GM10266 (cell line): ENCODE measurements around the gene STPG2.
"Not testable (repeated sequence)": the region's sequence is repeated elsewhere in the genome, so short reads cannot be mapped to it uniquely, and the experiment has no call there.

Experiments
- DNase-seq: peaks from one replicate; pipeline ENCODE4 v3.0.0; 2012; ENCODE audit errors: extremely low spot score
- TF ChIP-seq, protein P1 (sequence below): IDR thresholded peaks from 2 replicates; pipeline ENCODE4 v1.5.1; 2012; ENCODE audit warnings: mild to moderate bottlenecking, low read depth; ENCODE audit not compliant: control insufficient read depth, insufficient read depth; ENCODE audit errors: missing control alignments

STPG2 gene

DNA sequence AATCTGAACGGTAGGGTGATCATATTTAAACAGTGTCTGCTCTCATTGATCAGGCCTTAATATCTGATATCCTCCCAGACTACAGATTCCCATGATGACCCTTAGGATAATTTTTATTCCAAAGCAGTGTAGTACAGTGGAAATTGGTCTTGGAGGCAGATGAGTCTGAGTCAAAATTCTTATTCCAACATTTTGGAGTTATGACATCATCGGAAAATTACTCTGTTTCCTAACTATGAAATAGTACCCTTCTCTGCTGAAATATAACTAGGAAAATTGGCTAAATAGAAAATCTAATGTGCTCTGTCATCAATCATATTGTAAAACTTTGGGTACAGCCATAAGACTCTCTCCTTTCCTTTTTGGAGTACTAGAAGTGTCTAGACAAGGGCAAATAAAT is 583.3 kb downstream of the STPG2 start:
- no peak for DNase-seq
- TF ChIP-seq, protein P1, sequence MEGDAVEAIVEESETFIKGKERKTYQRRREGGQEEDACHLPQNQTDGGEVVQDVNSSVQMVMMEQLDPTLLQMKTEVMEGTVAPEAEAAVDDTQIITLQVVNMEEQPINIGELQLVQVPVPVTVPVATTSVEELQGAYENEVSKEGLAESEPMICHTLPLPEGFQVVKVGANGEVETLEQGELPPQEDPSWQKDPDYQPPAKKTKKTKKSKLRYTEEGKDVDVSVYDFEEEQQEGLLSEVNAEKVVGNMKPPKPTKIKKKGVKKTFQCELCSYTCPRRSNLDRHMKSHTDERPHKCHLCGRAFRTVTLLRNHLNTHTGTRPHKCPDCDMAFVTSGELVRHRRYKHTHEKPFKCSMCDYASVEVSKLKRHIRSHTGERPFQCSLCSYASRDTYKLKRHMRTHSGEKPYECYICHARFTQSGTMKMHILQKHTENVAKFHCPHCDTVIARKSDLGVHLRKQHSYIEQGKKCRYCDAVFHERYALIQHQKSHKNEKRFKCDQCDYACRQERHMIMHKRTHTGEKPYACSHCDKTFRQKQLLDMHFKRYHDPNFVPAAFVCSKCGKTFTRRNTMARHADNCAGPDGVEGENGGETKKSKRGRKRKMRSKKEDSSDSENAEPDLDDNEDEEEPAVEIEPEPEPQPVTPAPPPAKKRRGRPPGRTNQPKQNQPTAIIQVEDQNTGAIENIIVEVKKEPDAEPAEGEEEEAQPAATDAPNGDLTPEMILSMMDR, result no peak

GRCh38 chr4:97558204-97558778 is 585.0 kb downstream of the STPG2 start:
- TF ChIP-seq, protein P1, result no peak
- DNase-seq, result no peak

DNA sequence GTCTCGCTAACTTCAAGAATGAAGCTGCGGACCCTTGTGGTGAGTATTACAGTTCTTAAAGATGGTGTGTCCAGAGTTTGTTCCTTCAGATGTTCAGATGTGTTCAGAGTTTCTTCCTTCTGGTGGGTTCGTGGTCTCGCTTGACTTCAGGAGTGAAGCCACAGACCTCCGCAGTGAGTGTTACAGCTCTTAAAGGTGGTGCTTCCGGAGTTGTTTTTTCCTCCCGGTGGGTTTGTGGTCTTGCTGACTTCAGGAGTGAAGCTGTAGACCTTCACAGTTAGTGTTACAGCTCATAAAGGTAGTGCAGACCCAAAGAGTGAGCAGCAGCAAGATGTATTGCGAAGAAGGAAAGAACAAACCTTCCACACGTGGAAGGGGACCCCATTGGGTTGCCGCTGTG is 592.6 kb downstream of the STPG2 start:
- DNase-seq, result not testable (repeated sequence)

GRCh38 chr4:97548943-97549583 is 594.2 kb downstream of the STPG2 start:
- TF ChIP-seq, protein P1, result no peak
- no peak for DNase-seq

GRCh38 chr4:97548186-97548585 is 595.1 kb downstream of the STPG2 start:
- TF ChIP-seq, protein P1, result no peak
- no peak for DNase-seq

GRCh38 chr4:97531351-97531750 is 611.9 kb downstream of the STPG2 start:
- DNase-seq, result no peak
- TF ChIP-seq, protein P1, result no peak

DNA sequence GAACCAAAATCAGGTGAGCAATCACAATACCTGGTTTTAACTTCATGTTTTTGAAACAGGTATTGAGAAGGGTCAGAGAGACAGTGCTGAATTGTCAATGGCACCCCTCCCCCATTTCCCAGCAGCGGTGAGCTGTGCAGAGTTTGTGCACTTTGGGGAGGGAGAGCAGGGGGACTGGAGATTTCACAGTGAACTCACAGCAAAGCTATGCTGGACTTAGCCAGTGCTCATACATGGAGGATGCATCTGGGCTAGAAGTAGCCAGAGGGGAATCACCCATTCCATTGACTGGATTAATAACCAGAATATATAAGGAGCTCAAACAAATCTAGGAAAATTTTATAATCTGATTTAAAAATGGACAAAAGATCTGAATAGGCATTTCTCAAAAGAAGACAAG is 612.6 kb downstream of the STPG2 start:
- DNase-seq, result no peak
- TF ChIP-seq, protein P1, result no peak
